Prostate gland (tissue), 2 donors: ENCODE measurements around the gene TLL1. TPM values are rescaled to one million over a fixed set of nuclear protein-coding genes. Genes with fewer than 3 reads are reported as not detected.

Experiments used
- DNase-seq: peaks from one replicate; pipeline ENCODE4 v3.0.0-alpha.2; 2019; ENCODE audit warnings: low spot score
- H3K27ac ChIP-seq, 2 donors: fragments of 200-600 bp; sonication (generic); 2 replicates each; pipeline ENCODE4 v1.5.1; 2017 to 2019
- H3K27me3 ChIP-seq: fragments of 200-600 bp; sonication (generic); replicated peaks from 2 replicates; pipeline ENCODE4 v1.5.1; 2019; ENCODE audit not compliant: insufficient read depth
- H3K36me3 ChIP-seq, 2 donors: fragments of 200-600 bp; sonication (generic); 1 replicate in 1 of 2; 2 replicates in 1 of 2; pipeline versions ENCODE4 v1.5.1 to v1.8.1; 2017 to 2019
- H3K4me1 ChIP-seq: fragments of 200-600 bp; sonication (generic); replicated peaks from 2 replicates; pipeline ENCODE4 v1.5.1; 2019
- H3K4me3 ChIP-seq, 2 donors: fragments of 200-600 bp; sonication (generic); 2 replicates each; pipeline ENCODE4 v1.5.1; 2017 to 2019
- H3K9me3 ChIP-seq: fragments of 200-600 bp; sonication (generic); 2 replicates; pipeline ENCODE4 v1.5.1; 2017
- CTCF ChIP-seq, 4 experiments: fragments of 200-600 bp in 2 of 4; fragments of 450-650 bp in 2 of 4; sonication (generic) in 2 of 4; IDR thresholded peaks; 1 replicate in 3 of 4; 2 replicates in 1 of 4; pipeline ENCODE4 v1.5.1; 2016 to 2019; ENCODE audit warnings: antibody characterized with exemption in 4 of 4, mild to moderate bottlenecking in 2 of 4, moderate library complexity in 2 of 4
- POLR2A ChIP-seq: fragments of 450-650 bp; IDR thresholded peaks from one replicate; pipeline ENCODE4 v1.6.1; 2016; ENCODE audit warnings: antibody characterized with exemption, mild to moderate bottlenecking
- POLR2AphosphoS5 ChIP-seq: sonication (generic); formaldehyde crosslinking; IDR thresholded peaks from one replicate; pipeline ENCODE4 v1.6.1; 2017; ENCODE audit warnings: antibody characterized with exemption
- WGBS: methylation state at CpG from one replicate; pipeline ENCODE4 v1.1.5; 2018; 5-methylcytosine and 5-hydroxymethylcytosine counted together
- intact Hi-C: fragments of 100-400 bp; cut with DNase I; formaldehyde crosslinking; loops from one replicate; pipeline ENCODE4 v1.14.2; 2022
- total RNA-seq, 2 donors: library from RNA; depleted of rRNA; stranded (reverse); fragments of >200 nt; gene quantifications; one replicate each; pipeline ENCODE4 v1.1.0, GENCODE V29; 2016

TLL1 gene
- total RNA-seq, 2 donors from 2014 or later: 1.5 to 4.1 TPM

- Histone ChIP-seq H3K9me3 (no peaks in the 10 kb centered on the region), H3K4me3 (no peak overlapping the region), H3K36me3 (no peaks in the 10 kb centered on the region), H3K27ac (no peak overlapping the region), H3K27me3 (no peaks in the 10 kb centered on the region), H3K4me1 (no peaks in the 10 kb centered on the region)
- TF ChIP-seq POLR2A: no peak
- no peak for TF ChIP-seq CTCF (IDR thresholded peaks at IDR 0.05)
- no peak for TF ChIP-seq POLR2AphosphoS5
- WGBS: 82% methylated on average over 1 of the region's 1 CpG
- intact Hi-C loops: no loop called here
- no peak for DNase-seq
Observed at GRCh38 chr4:166008510-166008909, 135.5 kb downstream of the TLL1 start.

- TF ChIP-seq POLR2AphosphoS5 (no peak), POLR2A (no peak), CTCF (IDR thresholded peaks at IDR 0.05) (no peak)
- WGBS: 76% methylated on average over 2 of the region's 2 CpGs
- DNase-seq: no peak
- Histone ChIP-seq H3K4me3 (no peak overlapping the region), H3K27ac (no peak overlapping the region), H3K4me1 (no peaks in the 10 kb centered on the region), H3K9me3 (no peaks in the 10 kb centered on the region), H3K36me3 (no peaks in the 10 kb centered on the region), H3K27me3 (no peaks in the 10 kb centered on the region)
- intact Hi-C loops: no loop called here
Observed at GRCh38 chr4:166012129-166013030, 139.3 kb downstream of the TLL1 start.

GRCh38 chr4:166014411-166014810 is 141.4 kb downstream of the TLL1 start:
- Histone ChIP-seq H3K9me3 (no peaks in the 10 kb centered on the region), H3K27ac (no peak overlapping the region), H3K4me1 (no peaks in the 10 kb centered on the region), H3K36me3 (no peaks in the 10 kb centered on the region), H3K4me3 (no peak overlapping the region), H3K27me3 (no peaks in the 10 kb centered on the region)
- WGBS: 70% methylated on average over 6 of the region's 6 CpGs
- DNase-seq: no peak
- TF ChIP-seq CTCF (IDR thresholded peaks at IDR 0.05) (no peak), POLR2A (no peak), POLR2AphosphoS5 (no peak)
- intact Hi-C loops: no loop called here

GRCh38 chr4:166017804-166018203 is 144.8 kb downstream of the TLL1 start:
- WGBS: 72% methylated on average over 1 of the region's 1 CpG
- no peaks in the 10 kb centered on the region for H3K9me3 ChIP-seq
- intact Hi-C loops: no loop called here
- H3K27ac ChIP-seq: no peak overlapping the region
- no peaks in the 10 kb centered on the region for H3K4me1 ChIP-seq
- H3K27me3 ChIP-seq: no peaks in the 10 kb centered on the region
- TF ChIP-seq CTCF (IDR thresholded peaks at IDR 0.05): no peak
- H3K4me3 ChIP-seq: no peak overlapping the region
- no peaks in the 10 kb centered on the region for H3K36me3 ChIP-seq
- DNase-seq: no peak
